Keratinocyte (primary cell): ENCODE results near the gene ZBTB5. TPM values are rescaled to one million over a fixed set of nuclear protein-coding genes. Genes with fewer than 3 reads are reported as not detected.
A peak's percentile ranks its signal among the peaks of the same experiment; 100 is the strongest.

Experiments used
- DNase-seq: peaks from one replicate; pipeline ENCODE4 v3.0.0-alpha.2; 2011; ENCODE audit warnings: low read depth, missing footprints, low spot score
- FAIRE-seq: peaks from 2 replicates; lab custom pipeline; 2011; peaks lifted over from hg19 to GRCh38; lab: Jason Lieb, UNC
- H2AFZ ChIP-seq: 2 replicates; pipeline ENCODE4 v1.6.0; 2012; ENCODE audit warnings: low read length, control low read depth, inconsistent platforms; ENCODE audit not compliant: control insufficient read depth
- H3K27ac ChIP-seq: 2 replicates; pipeline ENCODE4 v1.5.1; 2011; ENCODE audit warnings: low read length; ENCODE audit not compliant: control insufficient read depth, insufficient read depth
- H3K27me3 ChIP-seq: 3 replicates; pipeline ENCODE4 v1.6.0; 2011; ENCODE audit warnings: low read length; ENCODE audit not compliant: control insufficient read depth, insufficient read depth; ENCODE audit errors: extremely low read depth
- H3K36me3 ChIP-seq, 2 experiments: 2 replicates in 1 of 2; 3 replicates in 1 of 2; pipeline ENCODE4 v1.5.1; 2011; ENCODE audit warnings: low read length in 2 of 2, mild to moderate bottlenecking in 1 of 2; ENCODE audit not compliant: control insufficient read depth in 2 of 2, insufficient read depth in 2 of 2; ENCODE audit errors: extremely low read depth in 1 of 2
- H3K4me1 ChIP-seq: 3 replicates; pipeline ENCODE4 v1.5.1; 2011; ENCODE audit warnings: low read length; ENCODE audit not compliant: control insufficient read depth, insufficient read depth; ENCODE audit errors: extremely low read depth
- H3K4me2 ChIP-seq: 3 replicates; pipeline ENCODE4 v1.6.0; 2011; ENCODE audit warnings: low read depth, low read length; ENCODE audit not compliant: control insufficient read depth, insufficient read depth; ENCODE audit errors: extremely low read depth
- H3K4me3 ChIP-seq, 3 experiments: fragments of 200-600 bp in 1 of 3; sonication (generic) in 1 of 3; 2 replicates in 2 of 3; 3 replicates in 1 of 3; pipeline ENCODE4 v1.5.1; 2011 to 2016; ENCODE audit warnings: low read length in 3 of 3, mild to moderate bottlenecking in 3 of 3, control low read depth in 2 of 3, inconsistent platforms in 1 of 3, low read depth in 1 of 3, mixed read lengths in 1 of 3, mixed run types in 1 of 3, moderate library complexity in 1 of 3; ENCODE audit not compliant: control insufficient read depth in 2 of 3, insufficient read depth in 2 of 3; ENCODE audit errors: extremely low read depth in 1 of 3
- H3K79me2 ChIP-seq: 2 replicates; pipeline ENCODE4 v1.6.0; 2012; ENCODE audit warnings: low read length; ENCODE audit not compliant: control insufficient read depth, insufficient read depth
- H3K9ac ChIP-seq: 3 replicates; pipeline ENCODE4 v1.6.0; 2011; ENCODE audit warnings: low read length; ENCODE audit not compliant: control insufficient read depth, insufficient read depth; ENCODE audit errors: extremely low read depth
- H3K9me1 ChIP-seq: 3 replicates; pipeline ENCODE4 v1.6.0; 2011; ENCODE audit warnings: low read length; ENCODE audit not compliant: control insufficient read depth, insufficient read depth; ENCODE audit errors: extremely low read depth
- H3K9me3 ChIP-seq: 2 replicates; pipeline ENCODE4 v1.5.1; 2012; ENCODE audit warnings: low read depth, low read length; ENCODE audit not compliant: control insufficient read depth
- H4K20me1 ChIP-seq: 3 replicates; pipeline ENCODE4 v1.6.0; 2011; ENCODE audit warnings: low read length; ENCODE audit not compliant: control insufficient read depth, insufficient read depth; ENCODE audit errors: extremely low read depth
- CTCF ChIP-seq, 3 experiments: IDR thresholded peaks in 1 of 3; conservative IDR thresholded peaks in 1 of 3; optimal IDR thresholded peaks in 1 of 3; 2 replicates in 2 of 3; 3 replicates in 1 of 3; pipeline versions ENCODE3 to v1.5.1; 2011; ENCODE audit warnings: low read length in 3 of 3, mild to moderate bottlenecking in 3 of 3, moderate library complexity in 2 of 3, control low read depth in 1 of 3, inconsistent platforms in 1 of 3; ENCODE audit not compliant: insufficient read depth in 2 of 3; ENCODE audit errors: extremely low read depth in 1 of 3
- EZH2 ChIP-seq: IDR thresholded peaks from one replicate; pipeline ENCODE4 v1.6.1; 2012; ENCODE audit warnings: inconsistent platforms, mild to moderate bottlenecking, low read length, moderate library complexity
- dilution Hi-C: fragments of 300-500 bp; cut with MboI; formaldehyde crosslinking; loops from one replicate; pipeline ENCODE4 v1.7.0; 2020; ENCODE audit warnings: low sequenced_read_pairs; ENCODE audit not compliant: extremely low pct_ligation_motif_present
- polyA plus RNA-seq, 5 experiments: library from polyadenylated mRNA; depleted of rRNA in 3 of 5; stranded (reverse) in 3 of 5; stranded (forward) in 1 of 5; unstranded in 1 of 5; fragments of >200 nt; gene quantifications; 1 replicate in 1 of 5; 2 replicates in 3 of 5; 3 replicates in 1 of 5; pipeline versions ENCODE4 v1.2.1 to v1.2.3, GENCODE V29; 2011 to 2012; ENCODE audit warnings: missing spikeins in 2 of 5, low read depth in 1 of 5, low replicate concordance in 1 of 5

The ZBTB5 gene
- polyA plus RNA-seq, 1 donor (not counting 4 experiments of a cell fraction or from before 2014, with no cell fraction given), result 12.6 TPM

DNA sequence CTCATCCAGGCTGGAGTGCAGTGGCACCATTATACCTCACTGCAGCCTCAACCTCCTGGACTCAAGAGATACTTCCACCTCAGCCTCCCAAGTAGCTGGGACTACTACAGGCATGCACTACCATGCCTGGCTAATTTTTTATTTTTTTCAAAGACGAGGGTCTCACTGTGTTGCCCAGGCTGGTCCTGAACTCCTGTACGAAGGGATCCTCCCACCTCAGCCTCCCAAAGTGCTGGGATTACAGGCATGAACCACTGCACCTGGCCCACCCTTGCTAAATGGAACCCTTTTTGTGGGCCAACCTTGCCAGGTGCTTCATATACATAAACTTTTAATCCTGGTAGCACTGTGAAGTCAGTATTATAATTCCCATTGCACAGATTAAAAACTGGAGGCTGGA, 41.7 kb downstream of the ZBTB5 start:
- no peaks in the 10 kb centered on the region for H3K9me1 ChIP-seq
- no peak for TF ChIP-seq CTCF (optimal IDR thresholded peaks at IDR 0.05 in 1 of 3, IDR thresholded peaks at IDR 0.05 in 1 of 3, conservative IDR thresholded peaks at IDR 0.05 in 1 of 3; ENCODE audit: extremely low read depth in 1 of 3, insufficient read depth in 2 of 3, low read length in 3 of 3)
- no peak for TF ChIP-seq EZH2
- no peaks in the 10 kb centered on the region for H4K20me1 ChIP-seq
- H3K27me3 ChIP-seq, result no peaks in the 10 kb centered on the region
- H3K9ac ChIP-seq, result peak overlapping the region; percentile 98
- H3K9me3 ChIP-seq, result no peaks in the 10 kb centered on the region
- H3K4me3 ChIP-seq, result peak overlapping the region; percentile 90 to 96 (median 92)
- peaks cover 41% of the 10 kb centered on the region for H3K4me1 ChIP-seq
- no peak for FAIRE-seq
- peaks cover 36% of the 10 kb centered on the region for H3K79me2 ChIP-seq
- H3K27ac ChIP-seq, result no peak overlapping the region
- H3K36me3 ChIP-seq, result peaks cover 23 to 28% of the 10 kb centered on the region in 2 experiments
- no peak for DNase-seq
- dilution Hi-C loops, result loop anchor here (25.0 kb wide), 1 partner anchor 111 kb away; no protein-coding TSS in a partner anchor
- H3K4me2 ChIP-seq, result peak overlapping the region; percentile 84
- H2AFZ ChIP-seq, result no peak overlapping the region

DNA sequence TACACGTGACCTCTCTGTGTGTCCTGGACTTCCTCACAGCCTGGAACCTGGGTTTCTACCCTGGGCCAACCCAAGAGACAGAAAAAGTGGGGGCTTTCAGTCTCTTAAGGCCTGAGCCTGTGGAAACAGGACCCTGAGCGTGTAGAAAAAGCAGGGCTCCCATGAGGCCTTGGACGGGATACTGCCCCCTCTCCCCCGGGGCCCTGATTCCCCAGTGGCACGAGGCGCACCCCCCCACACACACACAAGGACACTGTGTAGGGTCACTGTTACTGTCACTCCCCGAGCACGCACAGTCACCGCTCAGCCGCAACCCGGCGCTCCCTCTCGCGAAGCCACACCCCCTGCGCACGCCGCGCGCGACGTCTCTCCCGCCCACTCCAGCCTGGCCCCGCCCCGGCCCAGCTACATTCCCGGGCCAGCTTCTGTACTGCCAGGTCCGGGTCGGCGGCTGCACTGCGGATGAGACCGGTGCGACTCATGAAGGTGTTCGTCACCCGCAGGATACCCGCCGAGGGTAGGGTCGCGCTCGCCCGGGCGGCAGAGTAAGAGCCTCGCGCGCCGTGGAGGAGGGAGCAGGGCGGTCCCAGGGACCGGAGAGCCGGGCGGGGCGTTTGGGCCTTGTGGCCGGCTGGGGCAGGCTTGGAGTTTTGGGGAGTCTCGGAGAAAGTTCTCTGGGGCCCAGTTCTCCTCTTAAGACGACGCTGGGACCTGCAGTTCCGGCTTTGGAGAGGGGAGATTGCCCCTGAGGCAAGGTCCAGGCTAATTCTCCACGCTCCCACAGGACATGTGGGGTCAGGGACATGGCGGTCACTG, 42.8 kb downstream of the ZBTB5 start, which contains the start of gene GRHPR:
Gene GRHPR, plus strand, starts transcription at position 408 of the 816 bp plus-strand sequence. Its CDS starts 55 bp downstream, at position 463.
- peak within 1 kb of the TSS; percentile 91 for H3K27ac ChIP-seq
- no peaks in the 10 kb centered on the region for H3K9me3 ChIP-seq
- dilution Hi-C loops, result loop anchor here (25.0 kb wide), 1 partner anchor 110 kb away; no protein-coding TSS in a partner anchor
- peaks cover 47% of the 10 kb centered on the region for H3K4me1 ChIP-seq
- DNase-seq, result peak; percentile 54
- peak within 1 kb of the TSS; percentile 90 to 96 (median 92) for H3K4me3 ChIP-seq
- H3K27me3 ChIP-seq, result no peaks in the 10 kb centered on the region
- TF ChIP-seq EZH2 (no peak), CTCF (optimal IDR thresholded peaks at IDR 0.05 in 1 of 3, IDR thresholded peaks at IDR 0.05 in 1 of 3, conservative IDR thresholded peaks at IDR 0.05 in 1 of 3; ENCODE audit: extremely low read depth in 1 of 3, insufficient read depth in 2 of 3, low read length in 3 of 3) (no peak)
- H3K9me1 ChIP-seq, result no peaks in the 10 kb centered on the region
- peak within 1 kb of the TSS; percentile 90 for H2AFZ ChIP-seq
- peak within 1 kb of the TSS; percentile 84 for H3K4me2 ChIP-seq
- H4K20me1 ChIP-seq, result no peaks in the 10 kb centered on the region
- H3K79me2 ChIP-seq, result peaks cover 36% of the 10 kb centered on the region
- H3K9ac ChIP-seq, result peak within 1 kb of the TSS; percentile 98
- H3K36me3 ChIP-seq, result peaks cover 15 to 21% of the 10 kb centered on the region in 2 experiments
- FAIRE-seq, result no peak
